K562 (cell line): Measurements from ENCODE around the gene HSPA1B. TPM values are rescaled to one million over a fixed set of nuclear protein-coding genes. Genes with fewer than 3 reads are reported as not detected.

Experiments
- ATAC-seq: fragments of 200-7000 bp; cut with Tn5 transposase; 3 replicates; pipeline ENCODE4 v1.9.1; 2020; ENCODE audit warnings: moderate library complexity
- BruUV-seq: library from RNA; stranded (reverse); fragments of 400-500 nt; replicated peaks from 2 replicates; lab custom pipeline; 2021; lab: Mats Ljungman, UMichigan
- CTCF ChIA-PET: fragments of 300-600 bp; formaldehyde crosslinking; extraction: SDS; loops from one replicate; lab custom pipeline; 2021; ENCODE audit warnings: low intra/inter-chr PET ratio; lab: Yijun Ruan, JAX
- POLR2A ChIA-PET: fragments of 300-600, 350-650 bp; sonication (Branson Sonifier 250); formaldehyde crosslinking; extraction: SDS; loops from one replicate; lab custom pipeline; 2021; ENCODE audit warnings: antibody characterized with exemption, inconsistent platforms; lab: Yijun Ruan, JAX
- DNase-seq, 4 experiments: peaks; one replicate each; pipeline versions ENCODE4 v3.0.0 to v3.0.0-alpha.2; 2011 to 2018; ENCODE audit warnings: low spot score in 3 of 4, mixed read lengths in 3 of 4; ENCODE audit errors: extremely low read depth in 1 of 4
- FAIRE-seq: peaks from 2 replicates; lab custom pipeline; 2011; peaks lifted over from hg19 to GRCh38; lab: Jason Lieb, UNC
- H2AFZ ChIP-seq: 2 replicates; pipeline ENCODE4 v1.6.0; 2011; ENCODE audit warnings: low read depth, low read length, control low read depth, inconsistent platforms
- H3K27ac ChIP-seq: fragments of 200-600 bp; 3 replicates; pipeline ENCODE4 v1.8.0; 2011; ENCODE audit warnings: low read depth, mild to moderate bottlenecking, control low read depth, inconsistent platforms, low read length, moderate library complexity, mixed read lengths; ENCODE audit errors: extremely low read depth
- H3K27me3 ChIP-seq, 2 experiments: fragments of 300-600 bp in 1 of 2; 2 replicates in 1 of 2; 3 replicates in 1 of 2; pipeline versions ENCODE4 v1.6.0 to v1.8.0; 2011; ENCODE audit warnings: inconsistent platforms in 2 of 2, low read length in 2 of 2, mild to moderate bottlenecking in 1 of 2, mixed read lengths in 1 of 2, moderate library complexity in 1 of 2; ENCODE audit not compliant: control insufficient read depth in 2 of 2, insufficient read depth in 2 of 2
- H3K36me3 ChIP-seq: fragments of 300-600 bp; 3 replicates; pipeline ENCODE4 v1.8.0; 2011; ENCODE audit warnings: mild to moderate bottlenecking, low read length, inconsistent platforms; ENCODE audit not compliant: control insufficient read depth, insufficient read depth
- H3K4me1 ChIP-seq, 2 experiments: fragments of 200-600 bp in 1 of 2; replicated peaks in 1 of 2; 2 replicates in 1 of 2; 3 replicates in 1 of 2; pipeline versions ENCODE4 v1.5.1 to v1.8.0; 2011; ENCODE audit warnings: inconsistent platforms in 2 of 2, low read length in 2 of 2, mild to moderate bottlenecking in 1 of 2, mixed read lengths in 1 of 2, moderate library complexity in 1 of 2; ENCODE audit not compliant: control insufficient read depth in 2 of 2, insufficient read depth in 2 of 2
- H3K4me2 ChIP-seq: 2 replicates; pipeline ENCODE4 v1.6.1; 2011; ENCODE audit warnings: low read length, control low read depth, inconsistent platforms, mixed read lengths; ENCODE audit not compliant: insufficient read depth
- H3K4me3 ChIP-seq: fragments of 200-600 bp; sonication (generic), shearing (Covaris generic); 2 replicates; pipeline ENCODE4 v1.5.1; 2016; ENCODE audit warnings: control low read depth, inconsistent platforms
- H3K79me2 ChIP-seq: fragments of 200-600 bp; 3 replicates; pipeline ENCODE4 v1.8.0; 2011; ENCODE audit warnings: low read length, inconsistent platforms; ENCODE audit not compliant: control insufficient read depth, insufficient read depth
- H3K9ac ChIP-seq, 2 experiments: 2 replicates each; pipeline versions ENCODE4 v1.6.0 to v1.6.1; 2011; ENCODE audit warnings: low read depth in 2 of 2, low read length in 2 of 2, control low read depth in 1 of 2, inconsistent platforms in 1 of 2, mild to moderate bottlenecking in 1 of 2, mixed read lengths in 1 of 2; ENCODE audit not compliant: insufficient read depth in 1 of 2
- H3K9me1 ChIP-seq: one replicate; pipeline ENCODE4 v1.6.0; 2011; ENCODE audit warnings: inconsistent platforms, mild to moderate bottlenecking, low read length, moderate library complexity; ENCODE audit not compliant: control insufficient read depth, insufficient read depth
- H3K9me3 ChIP-seq: replicated peaks from 2 replicates; pipeline ENCODE4 v1.5.1; 2011; ENCODE audit warnings: low read depth, low read length, inconsistent platforms; ENCODE audit not compliant: control insufficient read depth, insufficient read depth
- H4K20me1 ChIP-seq: replicated peaks from 2 replicates; pipeline ENCODE4 v1.6.1; 2011; ENCODE audit warnings: low read length, inconsistent platforms, mixed read lengths; ENCODE audit not compliant: control insufficient read depth, insufficient read depth
- ARNT ChIP-seq, 2 experiments: fragments of 450-650 bp; IDR thresholded peaks; 2 replicates each; pipeline ENCODE4 v1.6.1; 2016; ENCODE audit warnings: mild to moderate bottlenecking in 1 of 2
- CBX2 ChIP-seq: fragments of 200-600 bp; sonication (generic); IDR thresholded peaks from one replicate; pipeline ENCODE4 v1.6.1; 2012; ENCODE audit warnings: mild to moderate bottlenecking, low read length, inconsistent platforms; ENCODE audit not compliant: insufficient read depth, poor library complexity, severe bottlenecking
- CBX8 ChIP-seq: fragments of 200-600 bp; sonication (generic); IDR thresholded peaks from 2 replicates; pipeline ENCODE4 v1.6.1; 2012; ENCODE audit warnings: borderline replicate concordance, mixed run types, low read depth, mild to moderate bottlenecking, moderate library complexity, mixed read lengths, low read length, control low read depth, inconsistent platforms; ENCODE audit not compliant: poor library complexity, severe bottlenecking; ENCODE audit errors: extremely low read depth
- HDAC1 ChIP-seq, 2 experiments: fragments of 450-650 bp; IDR thresholded peaks; 2 replicates each; pipeline ENCODE4 v1.6.1; 2016 to 2017; ENCODE audit warnings: inconsistent platforms in 1 of 2, mild to moderate bottlenecking in 1 of 2, moderate library complexity in 1 of 2
- HDAC3 ChIP-seq: fragments of 450-650 bp; IDR thresholded peaks from 2 replicates; pipeline ENCODE4 v1.6.1; 2018; ENCODE audit warnings: borderline replicate concordance, mild to moderate bottlenecking, moderate library complexity; ENCODE audit not compliant: partially characterized antibody
- KHSRP ChIP-seq: fragments of 450-650 bp; IDR thresholded peaks from 2 replicates; pipeline ENCODE4 v1.6.1; 2017
- MTA3 ChIP-seq: fragments of 450-650 bp; formaldehyde crosslinking; IDR thresholded peaks from 2 replicates; pipeline ENCODE4 v1.6.1; 2017; ENCODE audit warnings: mild to moderate bottlenecking, borderline replicate concordance
- NCOA2 ChIP-seq, 2 experiments: fragments of 450-650 bp; IDR thresholded peaks; 2 replicates each; pipeline ENCODE4 v1.6.1; 2018; ENCODE audit warnings: mild to moderate bottlenecking in 2 of 2, moderate library complexity in 1 of 2; ENCODE audit not compliant: partially characterized antibody in 2 of 2
- RBM15 ChIP-seq: fragments of 200-400 bp; formaldehyde crosslinking; IDR thresholded peaks from 2 replicates; pipeline ENCODE4 v1.6.1; 2018; ENCODE audit warnings: mild to moderate bottlenecking, low read length, moderate library complexity; ENCODE audit not compliant: insufficient read depth
- SLC30A9 ChIP-seq: fragments of 250-450 bp; sonication (Bioruptor Pico); IDR thresholded peaks from 2 replicates; pipeline ENCODE4 v1.8.0; 2022; ENCODE audit warnings: mild to moderate bottlenecking, moderate library complexity
- SRSF1 ChIP-seq: fragments of 200-400 bp; formaldehyde crosslinking; IDR thresholded peaks from 2 replicates; pipeline ENCODE4 v1.6.1; 2017; ENCODE audit warnings: mild to moderate bottlenecking, low read depth, low read length, moderate library complexity
- SRSF3 ChIP-seq: fragments of 200-400 bp; formaldehyde crosslinking; IDR thresholded peaks from 2 replicates; pipeline ENCODE4 v1.6.1; 2016; ENCODE audit warnings: mild to moderate bottlenecking, low read length, moderate library complexity; ENCODE audit not compliant: insufficient read depth
- TFAP4 ChIP-seq: sonication (generic); formaldehyde crosslinking; IDR thresholded peaks from 2 replicates; pipeline ENCODE4 v1.8.0; 2022; ENCODE audit warnings: missing genetic modification reagents, mild to moderate bottlenecking, moderate library complexity, borderline replicate concordance
- ZBTB43 ChIP-seq: sonication (generic); formaldehyde crosslinking; IDR thresholded peaks from 2 replicates; pipeline ENCODE4 v1.8.0; 2023; ENCODE audit warnings: mild to moderate bottlenecking, missing genetic modification reagents
- ZNF146 ChIP-seq: IDR thresholded peaks from one replicate; pipeline ENCODE4 v1.6.1; 2018; ENCODE audit warnings: missing compliant biosample characterization; ENCODE audit not compliant: unreplicated experiment
- WGBS: fragments of 100-300 bp; shearing (Covaris generic); methylation state at CpG from one replicate; pipeline ENCODE4 v1.1.6; 2016; ENCODE audit warnings: low coverage, mixed read lengths; ENCODE audit not compliant: insufficient coverage; ENCODE audit errors: missing lambda C conversion rate; 5-methylcytosine and 5-hydroxymethylcytosine counted together
- in situ Hi-C: fragments of 300-500 bp; cut with MboI; formaldehyde crosslinking; loops from 4 replicates; pipeline ENCODE4 v1.15.0; 2018; ENCODE audit warnings: inconsistent platforms, mixed read lengths
- intact Hi-C: fragments of 100-400 bp; cut with micrococcal nuclease; formaldehyde crosslinking; loops from 2 replicates; pipeline ENCODE4 v1.14.2; 2022
- polyA plus RNA-seq, 8 experiments: library from polyadenylated mRNA; depleted of rRNA in 4 of 8; stranded (reverse) in 5 of 8; unstranded in 3 of 8; fragments of >200 nt; fragmentation: Nextera tagmentation in 2 of 8; fragmentation: Illumina TruSeq in 1 of 8; extraction: Ambion mirVana in 2 of 8; extraction: Trizol in 1 of 8; gene quantifications; 2 replicates each; pipeline versions ENCODE4 v1.2.1 to v1.2.3, GENCODE V29; 2011 to 2014; ENCODE audit warnings: inconsistent platforms in 1 of 8, missing spikeins in 1 of 8
- total RNA-seq, 7 experiments: library from RNA; depleted of rRNA in 6 of 7; stranded (reverse); fragments of >200 nt in 6 of 7; fragmentation: Illumina TruSeq in 2 of 7; extraction: Trizol in 2 of 7; gene quantifications; 2 replicates each; pipeline versions ENCODE4 v1.2.1 to v1.2.3, GENCODE V29; 2011 to 2021; ENCODE audit warnings: low replicate concordance in 1 of 7

Gene HSPA1B
- total and polyA plus RNA-seq, 9 of the 15 experiments (the other 6 are each of a cell fraction or from before 2014, with no cell fraction given), result 0.27 to 227 (median 51.2) TPM

- TF ChIP-seq HDAC3 (no peak), HDAC1 (IDR thresholded peaks at IDR 0.05) (no peak), ZBTB43 (CRISPR knock-in tag) (peak; percentile 80; the same call in 1 of the 2 replicates), ZNF146 (peak; percentile 4), RBM15 (no peak), SRSF3 (peak; percentile 92)
These were observed 32.5 kb upstream of the HSPA1B start (continued) for GRCh38 chr6:31794866-31795615.

GRCh38 chr6:31795616-31796298 is 31.8 kb upstream of the HSPA1B start, which contains the start of gene VARS1:
TSS of gene VARS1 (minus strand) at chr6:31795752. CDS start at chr6:31795217, 535 bp downstream.
- Histone ChIP-seq H3K36me3 (peaks cover 64% of the 10 kb centered on the region), H3K79me2 (peaks cover 52% of the 10 kb centered on the region), H2AFZ (peak within 1 kb of the TSS; percentile 93), H3K27ac (peak within 1 kb of the TSS; percentile 97), H3K27me3 (no peaks in the 10 kb centered on the region), H4K20me1 (0 out of 2 replicates have a peak, but pooled peaks cover 3% of the 10 kb centered on the region), H3K9ac (peak within 1 kb of the TSS; percentile 93 to 99), H3K4me1 (peaks cover 17 to 44% of the 10 kb centered on the region in 2 experiments), H3K9me1 (no peaks in the 10 kb centered on the region), H3K9me3 (no peaks in the 10 kb centered on the region), H3K4me2 (peak within 1 kb of the TSS; percentile 98), H3K4me3 (peak within 1 kb of the TSS; percentile 61)
- CTCF ChIA-PET, result interaction anchor here (0.6 to 2.9 kb wide), 4 partner anchors 35 to 250 kb away, joined by 3 to 24 read pairs (median 4); no protein-coding TSS in a partner anchor
- ATAC-seq (peak; percentile 92), DNase-seq (peak; percentile 99 to 100 (median 100)), FAIRE-seq (peak; percentile 89)
- POLR2A ChIA-PET, result interaction anchor here (0.6 to 4.3 kb wide), 39 partner anchors 8 to 429 kb away, joined by 3 to 58 read pairs (median 4); partner anchors contain the start of genes BAG6, GPANK1, HSPA1A and HSPA1B
- WGBS, result under 1% methylated on average over 74 of the region's 75 CpGs
- in situ Hi-C loops (no loop called here), intact Hi-C loops (loop anchor here (1.0 to 2.0 kb wide), 8 partner anchors 19 to 106 kb away; partner anchors contain the start of genes DDAH2, HSPA1A, HSPA1B and HSPA1L)
- no TSS peak for BruUV-seq
- TF ChIP-seq SRSF1, result no peak
- TF ChIP-seq RBM15, result no peak
- TF ChIP-seq KHSRP, result no peak
- TF ChIP-seq MTA3, result peak; percentile 98
- no peak for TF ChIP-seq CBX2
- TF ChIP-seq NCOA2 (IDR thresholded peaks at IDR 0.05; ENCODE audit: partially characterized antibody in 2 of 2), result peak in 1 of 2 experiments; percentile 96
- TF ChIP-seq ARNT (IDR thresholded peaks at IDR 0.05), result no peak
- no peak for TF ChIP-seq CBX8
- 0 out of 2 replicates have a peak, but pooled peaks have one; percentile 55 for TF ChIP-seq SLC30A9
- peak; percentile 92 for TF ChIP-seq TFAP4 (CRISPR knock-in tag)
